ENCODE results near the gene GNS. TPM values are rescaled to one million over a fixed set of nuclear protein-coding genes. Genes with fewer than 3 reads are reported as not detected.

GNS gene
- total RNA-seq, 2 experiments from 2014 or later, result 8.7 to 10.0 TPM

DNA sequence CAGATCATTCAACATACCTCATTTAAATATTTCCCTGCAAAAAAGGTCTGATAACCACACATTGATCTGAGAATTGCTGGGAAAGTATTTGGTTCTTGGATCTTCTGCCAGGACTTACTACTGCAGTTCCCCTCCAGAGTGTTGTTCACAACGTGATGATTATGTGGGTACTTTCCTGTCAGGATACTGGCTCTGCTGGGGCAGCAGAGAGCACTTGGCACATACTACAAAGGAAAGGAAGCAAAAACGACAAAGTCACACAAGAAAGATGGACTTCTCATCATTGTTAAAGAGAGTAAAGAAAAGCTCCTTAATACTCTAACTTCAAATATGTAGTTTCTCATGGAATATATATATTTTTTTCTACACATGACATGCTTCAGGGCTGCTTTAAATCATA is 11.5 kb downstream of the GNS start:
- Histone ChIP-seq H3K4me3 (ENCODE audit: low read length) (no peak overlapping the region), H3K27ac (ENCODE audit: low read depth in 1 of 2, low read length in 2 of 2) (no peak overlapping the region), H3K9me3 (ENCODE audit: control insufficient read depth in 1 of 2, insufficient read depth in 1 of 2, low read length in 2 of 2) (no peaks in the 10 kb centered on the region), H3K36me3 (ENCODE audit: insufficient read depth, low read length) (peaks cover 59% of the 10 kb centered on the region), H3K27me3 (ENCODE audit: control insufficient read depth in 1 of 2, insufficient read depth in 2 of 2, low read length in 2 of 2) (no peaks in the 10 kb centered on the region), H3K4me1 (ENCODE audit: insufficient read depth, low read length) (no peaks in the 10 kb centered on the region)
- Mint-ChIP-seq H3K4me1 (ENCODE audit: low read depth) (peaks cover 1% of the 10 kb centered on the region), H3K36me3 (ENCODE audit: low read depth) (peaks cover 83% of the 10 kb centered on the region), H3K4me3 (no peak overlapping the region), H3K27ac (no peak overlapping the region), H3K9me3 (no peaks in the 10 kb centered on the region), H3K27me3 (no peaks in the 10 kb centered on the region)
- ChIA-PET CTCF (interaction anchor here (0.9 kb wide), 1 partner anchor 48 kb away, joined by 4 read pairs; no protein-coding TSS in a partner anchor), POLR2A (no interaction called here)
- DNase-seq (peak in 2 of 14 experiments; percentile 27 to 29), ATAC-seq (ENCODE audit: poor library complexity) (no peak)
- intact Hi-C loops (cut with DNase I, micrococcal nuclease), result no loop called here
- TF ChIP-seq, protein P1, sequence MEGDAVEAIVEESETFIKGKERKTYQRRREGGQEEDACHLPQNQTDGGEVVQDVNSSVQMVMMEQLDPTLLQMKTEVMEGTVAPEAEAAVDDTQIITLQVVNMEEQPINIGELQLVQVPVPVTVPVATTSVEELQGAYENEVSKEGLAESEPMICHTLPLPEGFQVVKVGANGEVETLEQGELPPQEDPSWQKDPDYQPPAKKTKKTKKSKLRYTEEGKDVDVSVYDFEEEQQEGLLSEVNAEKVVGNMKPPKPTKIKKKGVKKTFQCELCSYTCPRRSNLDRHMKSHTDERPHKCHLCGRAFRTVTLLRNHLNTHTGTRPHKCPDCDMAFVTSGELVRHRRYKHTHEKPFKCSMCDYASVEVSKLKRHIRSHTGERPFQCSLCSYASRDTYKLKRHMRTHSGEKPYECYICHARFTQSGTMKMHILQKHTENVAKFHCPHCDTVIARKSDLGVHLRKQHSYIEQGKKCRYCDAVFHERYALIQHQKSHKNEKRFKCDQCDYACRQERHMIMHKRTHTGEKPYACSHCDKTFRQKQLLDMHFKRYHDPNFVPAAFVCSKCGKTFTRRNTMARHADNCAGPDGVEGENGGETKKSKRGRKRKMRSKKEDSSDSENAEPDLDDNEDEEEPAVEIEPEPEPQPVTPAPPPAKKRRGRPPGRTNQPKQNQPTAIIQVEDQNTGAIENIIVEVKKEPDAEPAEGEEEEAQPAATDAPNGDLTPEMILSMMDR (IDR thresholded peaks at IDR 0.05), result no peak

GRCh38 chr12:64746663-64747062 is 12.5 kb downstream of the GNS start:
- no peaks in the 10 kb centered on the region for H3K9me3 Mint-ChIP-seq
- H3K27me3 Mint-ChIP-seq, result no peaks in the 10 kb centered on the region
- peaks cover 83% of the 10 kb centered on the region for H3K36me3 Mint-ChIP-seq (ENCODE audit: low read depth)
- Histone ChIP-seq H3K9me3 (ENCODE audit: control insufficient read depth in 1 of 2, insufficient read depth in 1 of 2, low read length in 2 of 2) (no peaks in the 10 kb centered on the region), H3K4me3 (ENCODE audit: low read length) (no peak overlapping the region), H3K36me3 (ENCODE audit: insufficient read depth, low read length) (peaks cover 66% of the 10 kb centered on the region), H3K4me1 (ENCODE audit: insufficient read depth, low read length) (no peaks in the 10 kb centered on the region), H3K27me3 (ENCODE audit: control insufficient read depth in 1 of 2, insufficient read depth in 2 of 2, low read length in 2 of 2) (no peaks in the 10 kb centered on the region), H3K27ac (ENCODE audit: low read depth in 1 of 2, low read length in 2 of 2) (no peak overlapping the region)
- DNase-seq (peak in 2 of 14 experiments; percentile 32 to 40), ATAC-seq (ENCODE audit: poor library complexity) (no peak)
- intact Hi-C loops (cut with DNase I, micrococcal nuclease), result no loop called here
- POLR2A ChIA-PET, result interaction anchor here (1.3 kb wide), 1 partner anchor 10 kb away, joined by 4 read pairs; no protein-coding TSS in a partner anchor
- H3K27ac Mint-ChIP-seq, result no peak overlapping the region
- TF ChIP-seq, protein P1 (IDR thresholded peaks at IDR 0.05), result no peak
- H3K4me1 Mint-ChIP-seq (ENCODE audit: low read depth), result no peaks in the 10 kb centered on the region
- CTCF ChIA-PET, result no interaction called here
- H3K4me3 Mint-ChIP-seq, result no peak overlapping the region

- ChIA-PET POLR2A (interaction anchor here (1.3 kb wide), 1 partner anchor 10 kb away, joined by 4 read pairs; no protein-coding TSS in a partner anchor), CTCF (no interaction called here)
- Mint-ChIP-seq H3K36me3 (ENCODE audit: low read depth) (peaks cover 84% of the 10 kb centered on the region), H3K27me3 (no peaks in the 10 kb centered on the region), H3K4me3 (no peak overlapping the region), H3K9me3 (no peaks in the 10 kb centered on the region), H3K27ac (no peak overlapping the region), H3K4me1 (ENCODE audit: low read depth) (no peaks in the 10 kb centered on the region)
- peaks cover 67% of the 10 kb centered on the region for H3K36me3 ChIP-seq (ENCODE audit: insufficient read depth, low read length)
- H3K4me3 ChIP-seq (ENCODE audit: low read length), result no peak overlapping the region
- intact Hi-C loops (cut with DNase I, micrococcal nuclease), result no loop called here
- DNase-seq (no peak), ATAC-seq (ENCODE audit: poor library complexity) (no peak)
- H3K27me3 ChIP-seq (ENCODE audit: control insufficient read depth in 1 of 2, insufficient read depth in 2 of 2, low read length in 2 of 2), result no peaks in the 10 kb centered on the region
- no peaks in the 10 kb centered on the region for H3K9me3 ChIP-seq (ENCODE audit: control insufficient read depth in 1 of 2, insufficient read depth in 1 of 2, low read length in 2 of 2)
- H3K27ac ChIP-seq (ENCODE audit: low read depth in 1 of 2, low read length in 2 of 2), result no peak overlapping the region
- TF ChIP-seq, protein P1 (IDR thresholded peaks at IDR 0.05), result no peak
- no peaks in the 10 kb centered on the region for H3K4me1 ChIP-seq (ENCODE audit: insufficient read depth, low read length)
Measured at GRCh38 chr12:64745980-64746379, 13.2 kb downstream of the GNS start.

Data from CD4-positive, alpha-beta T cell (primary cell).